Keratinocyte (primary cell): Measurements from ENCODE around the gene GREB1.

Experiments used
- CTCF ChIP-seq, 3 experiments: IDR thresholded peaks in 1 of 3; conservative IDR thresholded peaks in 1 of 3; optimal IDR thresholded peaks in 1 of 3; 2 replicates in 2 of 3; 3 replicates in 1 of 3; pipeline versions ENCODE3 to v1.5.1; 2011; ENCODE audit warnings: low read length in 3 of 3, mild to moderate bottlenecking in 3 of 3, moderate library complexity in 2 of 3, control low read depth in 1 of 3, inconsistent platforms in 1 of 3; ENCODE audit not compliant: insufficient read depth in 2 of 3; ENCODE audit errors: extremely low read depth in 1 of 3
- EZH2 ChIP-seq: IDR thresholded peaks from one replicate; pipeline ENCODE4 v1.6.1; 2012; ENCODE audit warnings: inconsistent platforms, mild to moderate bottlenecking, low read length, moderate library complexity

GRCh38 chr2:11630855-11631254 is 97.0 kb downstream of the GREB1 start:
- TF ChIP-seq CTCF (optimal IDR thresholded peaks at IDR 0.05 in 1 of 3, IDR thresholded peaks at IDR 0.05 in 1 of 3, conservative IDR thresholded peaks at IDR 0.05 in 1 of 3; ENCODE audit: extremely low read depth in 1 of 3, insufficient read depth in 2 of 3, low read length in 3 of 3) (no peak), EZH2 (no peak)
